GM18511 (cell line): ENCODE measurements around the gene CD164L2.

Source experiments
- ATAC-seq: cut with Tn5 transposase; IDR thresholded peaks from one replicate; pipeline ENCODE4 v1.9.1; 2021; ENCODE audit warnings: mild to moderate bottlenecking, moderate library complexity; ENCODE audit not compliant: unreplicated experiment

Gene CD164L2

GRCh38 chr1:27349784-27350662 is 33.1 kb downstream of the CD164L2 start:
- ATAC-seq, result no peak

- ATAC-seq, result no peak
These were observed 34.0 kb downstream of the CD164L2 start for GRCh38 chr1:27348861-27349783.

- ATAC-seq, result no peak
These were observed 36.0 kb downstream of the CD164L2 start for GRCh38 chr1:27346991-27347624.

- no peak for ATAC-seq
These were observed 36.8 kb downstream of the CD164L2 start for GRCh38 chr1:27346357-27346756.

- no peak for ATAC-seq
These were observed 37.9 kb downstream of the CD164L2 start for GRCh38 chr1:27345272-27345671.

- no peak for ATAC-seq
These were observed 39.5 kb downstream of the CD164L2 start for GRCh38 chr1:27343639-27344025.

- ATAC-seq, result peak; percentile 51
These were observed 40.1 kb downstream of the CD164L2 start for GRCh38 chr1:27342778-27343638.

GRCh38 chr1:27342391-27342777 is 40.7 kb downstream of the CD164L2 start:
- peak; percentile 35 for ATAC-seq

- peak; percentile 52 for ATAC-seq
These were observed 41.4 kb downstream of the CD164L2 start, which contains the start of gene SYTL1 for GRCh38 chr1:27341525-27342252. TSS of gene SYTL1 (plus strand) at chr1:27342022. CDS start at chr1:27345335, 3,313 bp downstream.

- no peak for ATAC-seq
These were observed 43.9 kb downstream of the CD164L2 start for GRCh38 chr1:27339213-27339612.

GRCh38 chr1:27338751-27339150 is 44.4 kb downstream of the CD164L2 start:
- no peak for ATAC-seq

GRCh38 chr1:27336756-27337155 is 46.4 kb downstream of the CD164L2 start:
- ATAC-seq, result no peak

GRCh38 chr1:27335506-27336422 is 47.4 kb downstream of the CD164L2 start:
- no peak for ATAC-seq

- no peak for ATAC-seq
These were observed 49.3 kb downstream of the CD164L2 start for GRCh38 chr1:27333717-27334279.

GRCh38 chr1:27332536-27333281 is 50.4 kb downstream of the CD164L2 start:
- ATAC-seq, result no peak

- ATAC-seq, result no peak
These were observed 51.2 kb downstream of the CD164L2 start for GRCh38 chr1:27331922-27332321.

- no peak for ATAC-seq
These were observed 51.7 kb downstream of the CD164L2 start for GRCh38 chr1:27331426-27331825.
